Renal pelvis (tissue), 4 donors: ENCODE data around the gene ARHGAP24. TPM values are rescaled to one million over a fixed set of nuclear protein-coding genes. Genes with fewer than 3 reads are reported as not detected.

Experiments
- DNase-seq: peaks from one replicate; pipeline ENCODE4 v3.0.0-alpha.2; 2013
- polyA plus RNA-seq, 3 donors: library from polyadenylated mRNA; unstranded; fragments of 120-200 nt; gene quantifications; one replicate each; pipeline ENCODE4 v1.2.1, GENCODE V29; 2013; ENCODE audit not compliant: insufficient read length in 3 of 3

The ARHGAP24 gene
- polyA plus RNA-seq, 3 donors, result 105 to 139 (median 106) TPM

DNA sequence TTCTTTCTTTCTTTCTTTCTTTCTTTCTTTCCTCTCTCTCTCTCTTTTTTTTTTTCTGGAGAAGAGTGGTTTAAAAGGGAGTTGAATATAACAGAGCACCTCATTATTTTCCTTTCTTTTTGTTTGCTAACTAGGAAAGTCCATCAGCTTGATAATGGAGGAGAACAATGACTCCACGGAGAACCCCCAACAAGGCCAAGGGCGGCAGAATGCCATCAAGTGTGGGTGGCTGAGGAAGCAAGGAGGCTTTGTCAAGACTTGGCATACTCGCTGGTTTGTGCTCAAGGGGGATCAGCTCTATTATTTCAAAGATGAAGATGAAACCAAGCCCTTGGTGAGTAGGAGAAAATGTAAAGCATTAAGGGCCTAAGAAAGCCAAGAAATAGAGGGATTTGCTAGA lies 95.4 kb downstream of the ARHGAP24 start:
- DNase-seq, result no peak

DNA sequence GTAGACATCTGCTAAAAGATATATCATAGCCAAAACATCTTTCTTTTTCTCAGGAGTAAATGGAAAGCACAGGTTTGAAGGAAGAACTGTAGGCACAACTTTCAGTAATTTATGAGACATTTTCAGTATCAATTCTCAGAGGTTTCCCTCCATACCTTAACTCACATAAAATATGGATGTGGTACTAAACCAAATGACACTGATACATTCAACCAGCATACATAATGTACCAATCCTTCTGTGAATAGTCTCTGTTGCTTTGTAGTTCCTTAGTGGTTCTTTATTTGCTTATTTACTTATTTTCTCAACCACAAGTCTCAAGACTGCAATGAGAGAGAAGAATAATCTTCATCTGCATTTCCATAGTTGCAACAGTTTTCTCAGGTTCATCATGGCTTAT lies 96.1 kb downstream of the ARHGAP24 start:
- DNase-seq, result no peak

DNA sequence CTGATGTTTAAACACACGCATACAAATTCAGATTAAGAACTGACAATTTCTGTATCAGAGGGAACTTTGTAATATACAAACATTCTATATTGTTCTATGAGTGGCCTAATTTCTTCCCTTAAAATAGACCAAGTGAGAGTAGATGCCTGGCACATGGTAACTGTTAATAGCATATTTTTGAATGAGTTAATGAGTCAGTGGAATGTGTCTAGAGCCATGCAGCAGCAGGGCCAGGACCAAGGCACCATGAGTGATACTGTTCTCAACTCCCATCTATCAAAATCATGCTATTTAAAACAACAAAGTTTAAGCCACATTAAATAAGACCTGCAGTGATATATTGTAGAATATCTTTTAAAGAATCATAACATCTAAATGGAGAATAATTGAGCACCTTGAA lies 98.3 kb downstream of the ARHGAP24 start:
- DNase-seq, result no peak

DNA sequence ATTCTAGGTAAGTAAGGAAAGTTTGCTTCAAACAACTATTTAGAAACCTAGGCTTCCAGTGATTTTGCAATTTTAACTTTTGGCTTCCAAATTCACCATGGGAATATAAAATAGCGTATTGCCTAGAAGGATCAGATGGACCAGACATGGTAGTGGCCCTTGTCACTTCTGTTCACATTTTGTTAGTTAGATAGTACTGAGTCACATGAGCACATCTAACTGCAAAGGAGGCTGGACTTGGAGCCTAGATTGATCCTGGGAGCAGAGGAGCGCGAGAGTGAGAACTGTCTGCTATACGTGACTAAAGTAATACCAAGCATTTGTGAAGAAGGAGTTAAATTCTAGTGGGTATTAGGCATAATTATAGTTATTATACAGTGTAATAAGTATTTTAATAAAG lies 102.4 kb downstream of the ARHGAP24 start:
- no peak for DNase-seq

DNA sequence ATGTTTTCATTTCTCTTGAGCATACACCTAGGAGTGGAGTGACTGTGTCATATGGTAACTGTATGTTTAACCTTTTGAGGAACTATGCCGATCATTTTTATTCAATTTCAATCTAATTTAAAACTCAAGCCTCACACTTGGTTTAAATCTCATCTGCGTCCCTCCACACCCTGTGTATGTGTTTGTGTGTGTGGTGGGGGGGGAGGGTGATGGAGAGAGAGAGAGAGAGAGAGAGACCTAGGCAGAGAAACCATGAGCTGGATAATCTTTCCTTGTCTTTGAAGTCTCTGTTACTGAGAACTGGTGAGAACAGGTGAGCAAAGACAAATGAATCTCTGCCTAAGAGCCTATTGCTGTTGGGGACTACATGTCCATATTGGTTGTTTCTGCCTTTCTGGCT lies 105.0 kb downstream of the ARHGAP24 start:
- DNase-seq, result no peak

DNA sequence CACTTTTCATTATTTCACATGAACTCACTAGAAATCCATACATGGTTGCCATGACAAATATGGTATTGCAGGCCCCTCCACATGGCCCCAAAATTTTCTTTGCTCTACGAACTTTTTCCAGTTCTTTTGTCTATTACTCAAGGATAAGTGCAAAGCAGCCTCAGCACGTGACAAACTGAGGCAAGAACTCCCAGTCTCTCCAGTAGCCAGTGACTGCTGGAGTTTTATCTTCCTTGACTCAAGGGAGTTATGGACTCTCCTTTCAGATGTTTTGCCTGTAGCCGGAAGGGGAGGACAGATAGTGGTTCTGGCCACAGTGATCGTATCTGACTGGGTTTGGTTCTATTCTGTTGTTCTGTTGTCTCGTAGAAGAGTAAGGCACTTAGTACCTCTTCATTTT lies 105.5 kb downstream of the ARHGAP24 start:
- no peak for DNase-seq

DNA sequence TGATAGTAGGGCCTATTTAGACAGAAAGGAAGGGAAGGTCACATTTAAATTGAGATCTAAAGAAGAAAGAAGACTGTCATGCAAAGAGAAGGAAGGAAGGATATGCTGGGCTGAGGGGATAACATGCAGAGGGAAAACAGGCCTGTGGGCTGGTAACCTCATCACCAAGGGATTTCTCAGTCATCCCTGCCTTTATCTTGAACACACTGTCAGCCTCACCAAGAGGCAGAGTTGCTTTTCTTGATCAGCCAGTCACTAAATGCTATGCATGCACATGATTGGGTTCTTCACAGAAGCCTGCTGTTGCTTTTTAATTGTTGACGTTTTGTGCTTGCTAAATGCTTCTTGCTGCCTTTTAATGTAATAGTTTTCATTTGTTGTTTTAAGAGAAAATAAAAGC lies 113.0 kb downstream of the ARHGAP24 start:
- DNase-seq, result no peak

DNA sequence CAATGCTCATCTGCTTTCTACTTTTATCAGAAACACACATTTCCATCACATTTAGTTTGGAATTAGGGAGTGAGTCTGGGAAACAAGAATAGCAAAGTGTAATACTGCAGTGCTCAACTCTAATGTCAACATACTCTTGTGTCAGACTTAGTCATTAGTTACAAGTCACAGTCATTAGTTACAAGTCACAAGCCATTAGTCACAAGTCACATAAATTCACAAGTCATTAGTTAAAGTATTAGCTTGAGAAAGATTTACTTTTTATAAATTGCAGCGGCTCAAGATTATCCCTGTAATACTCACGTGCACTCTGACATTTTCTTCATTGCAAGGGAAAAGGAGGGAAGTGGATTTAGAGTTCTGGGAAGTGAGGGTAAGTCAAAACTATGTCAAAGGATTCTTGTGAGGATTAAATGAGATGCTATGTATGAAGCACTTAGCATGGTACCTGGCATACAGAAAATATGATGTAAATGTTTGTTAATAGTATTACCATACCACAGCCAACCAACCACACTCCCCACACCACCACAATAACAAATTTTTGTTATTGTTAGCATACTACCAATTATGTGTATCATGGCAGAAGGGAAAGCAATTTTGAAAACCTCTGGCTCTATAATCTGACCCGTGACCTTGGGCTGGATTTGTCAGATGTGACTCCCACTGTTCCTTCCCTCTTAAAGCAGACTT lies 116.6 kb downstream of the ARHGAP24 start:
- peak; percentile 37 for DNase-seq

DNA sequence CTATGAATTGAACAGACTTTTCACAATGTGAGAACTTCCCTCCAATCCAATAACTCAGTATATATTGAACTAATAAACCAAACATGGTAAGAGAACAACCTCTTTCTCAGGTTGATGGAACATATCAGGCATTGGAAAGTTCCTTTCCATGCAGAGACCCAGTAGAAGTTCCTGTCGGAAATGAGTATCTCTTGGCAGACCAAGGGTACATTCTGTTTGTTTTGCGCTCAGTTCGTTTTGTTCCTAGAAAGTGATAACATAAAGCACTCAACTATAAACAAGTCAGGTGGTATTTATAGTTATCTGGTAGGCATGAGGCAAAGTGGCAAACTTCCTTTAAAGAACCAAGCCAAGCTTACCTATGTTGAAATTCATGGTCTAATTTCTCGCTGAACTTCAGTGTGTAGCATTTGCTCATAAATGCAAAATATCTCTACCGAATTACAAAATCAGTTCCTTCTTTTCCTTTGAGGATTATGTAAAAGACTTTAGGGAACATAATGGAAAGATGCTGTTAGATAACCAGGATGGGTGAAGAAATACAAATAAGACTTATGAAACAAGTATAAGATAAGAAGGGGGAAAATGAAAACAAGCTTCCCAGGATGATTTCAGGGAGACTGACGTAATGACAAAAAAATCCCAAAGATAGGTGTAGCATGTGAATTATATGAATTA lies 120.3 kb downstream of the ARHGAP24 start:
- no peak for DNase-seq

DNA sequence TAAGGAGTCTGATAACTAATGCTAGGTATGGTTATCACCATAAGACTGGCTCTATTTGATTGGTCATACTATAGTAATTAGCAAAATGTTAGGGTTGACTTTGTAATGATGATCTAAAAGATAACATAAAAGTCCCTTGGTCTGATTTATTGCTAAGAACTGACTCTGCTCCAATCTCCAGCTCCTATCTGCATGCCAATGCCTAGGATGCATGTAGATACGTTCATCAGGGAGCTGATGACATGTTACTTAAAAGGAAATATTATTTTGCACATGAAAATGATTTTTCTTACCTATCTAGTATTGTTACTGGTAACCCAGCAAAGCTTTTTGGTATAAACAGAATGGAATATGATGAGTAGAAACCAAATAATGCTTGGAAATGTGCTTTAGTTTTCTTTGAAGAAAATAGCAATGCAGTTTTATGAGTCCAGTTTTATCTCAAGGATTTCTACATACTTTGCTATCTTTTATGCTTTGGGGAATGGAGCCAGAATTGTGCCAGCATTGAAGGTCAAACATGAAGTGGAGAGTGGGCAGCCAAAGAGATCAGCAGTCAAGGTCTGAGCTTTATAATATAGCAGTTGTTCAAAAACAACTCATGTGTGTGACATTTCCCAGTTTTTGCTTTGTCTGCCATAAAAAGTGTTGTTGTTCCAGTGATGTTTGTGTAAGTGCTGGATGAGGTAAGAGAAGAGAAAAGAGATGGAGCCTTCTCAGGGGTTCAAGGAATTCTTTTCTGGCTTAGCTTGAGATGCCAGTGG lies 121.0 kb downstream of the ARHGAP24 start:
- no peak for DNase-seq

DNA sequence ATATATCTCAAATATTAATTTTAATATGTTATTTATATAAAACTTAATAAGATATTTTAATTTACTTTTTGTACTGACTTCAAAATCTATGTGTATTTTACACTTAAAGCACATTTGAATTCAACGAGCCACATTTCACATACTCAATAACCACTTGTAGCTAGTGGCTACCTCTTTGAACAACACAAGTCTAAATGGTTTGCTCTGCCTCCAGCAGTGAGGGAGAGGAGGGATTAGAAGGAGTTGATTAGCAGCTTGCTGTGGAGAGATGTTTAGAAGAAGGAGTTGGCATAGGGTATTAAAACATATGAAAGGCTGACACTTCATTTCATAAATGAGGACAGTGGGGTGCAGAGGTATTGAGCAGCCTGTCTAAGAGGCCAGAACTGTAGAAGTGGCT lies 124.0 kb downstream of the ARHGAP24 start:
- DNase-seq, result no peak

DNA sequence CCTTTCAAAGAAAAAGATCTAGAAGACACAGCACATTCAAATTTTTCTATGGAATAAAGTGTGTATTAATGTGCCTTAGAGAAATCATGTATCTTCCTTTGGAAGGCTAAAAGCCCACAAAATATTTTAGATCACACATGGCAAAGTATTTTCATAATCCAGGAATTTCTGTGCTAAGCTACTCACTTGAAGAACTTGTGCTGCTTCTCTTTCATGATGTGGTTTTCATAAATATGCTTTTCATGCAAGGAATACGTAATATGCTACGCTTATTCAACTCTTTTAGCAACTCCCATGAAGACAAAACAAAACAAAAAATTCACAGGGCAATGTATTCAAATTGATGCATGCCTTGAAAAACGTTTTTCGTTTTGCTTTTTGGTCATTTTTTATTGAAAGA lies 125.6 kb downstream of the ARHGAP24 start:
- no peak for DNase-seq

DNA sequence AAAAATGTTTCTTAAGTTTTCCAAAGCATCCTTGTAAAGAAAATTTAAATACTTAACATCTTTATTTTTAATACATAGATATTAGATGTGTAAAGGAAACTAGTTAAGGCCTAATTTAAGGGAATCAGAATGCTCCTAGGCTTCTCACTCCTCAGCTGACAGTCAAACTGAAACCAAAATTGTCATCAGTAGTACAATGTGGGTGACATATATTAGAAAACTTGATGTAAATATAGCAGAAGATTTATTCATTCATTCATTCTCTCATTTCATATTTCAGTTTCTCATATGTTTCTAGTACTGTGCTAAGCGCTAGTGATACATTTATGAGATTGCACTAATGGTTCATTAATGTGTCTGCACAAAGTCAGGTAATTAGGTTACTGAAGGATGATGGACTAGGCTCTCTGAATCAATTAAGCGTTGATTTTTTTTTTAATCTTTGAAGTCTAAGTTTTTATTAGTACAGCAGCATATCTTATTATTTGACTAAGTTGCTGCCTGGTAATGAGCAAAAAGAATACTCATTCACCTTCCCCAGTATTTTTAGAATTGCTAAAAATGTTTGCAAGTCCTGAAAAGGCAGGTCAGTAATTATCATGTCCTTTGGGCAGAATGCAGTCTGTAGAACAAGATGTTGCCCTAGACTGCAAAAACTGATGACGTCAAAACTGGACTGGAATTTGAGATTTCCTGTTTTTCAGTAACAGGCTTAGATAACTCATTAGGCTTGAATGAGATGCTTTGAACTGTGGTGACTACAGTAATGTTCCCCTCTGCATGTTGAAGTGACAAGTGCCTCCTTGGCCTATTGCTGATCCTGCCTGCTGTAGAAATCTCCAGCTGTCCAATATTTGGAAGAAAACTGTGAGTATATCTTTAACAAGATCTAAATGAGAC lies 128.7 kb downstream of the ARHGAP24 start:
- no peak for DNase-seq

DNA sequence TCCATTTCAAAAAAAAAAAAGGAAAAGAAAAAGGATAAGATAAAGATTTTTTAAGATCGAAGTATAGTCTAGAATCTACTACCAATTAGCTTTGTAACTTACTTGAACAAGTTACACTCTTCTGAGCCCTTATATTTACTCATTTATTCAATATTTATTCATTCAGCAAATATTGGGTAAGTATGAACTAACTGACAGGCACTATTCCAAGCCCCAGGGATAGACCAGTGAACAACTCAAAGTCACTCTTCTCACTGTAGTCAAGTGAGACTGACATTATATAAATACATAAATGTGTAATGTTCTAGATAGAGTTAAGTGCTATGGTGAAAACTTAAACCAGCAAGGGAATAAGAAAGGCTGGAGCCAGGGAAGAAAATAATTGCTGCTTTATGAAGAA lies 131.6 kb downstream of the ARHGAP24 start:
- no peak for DNase-seq

DNA sequence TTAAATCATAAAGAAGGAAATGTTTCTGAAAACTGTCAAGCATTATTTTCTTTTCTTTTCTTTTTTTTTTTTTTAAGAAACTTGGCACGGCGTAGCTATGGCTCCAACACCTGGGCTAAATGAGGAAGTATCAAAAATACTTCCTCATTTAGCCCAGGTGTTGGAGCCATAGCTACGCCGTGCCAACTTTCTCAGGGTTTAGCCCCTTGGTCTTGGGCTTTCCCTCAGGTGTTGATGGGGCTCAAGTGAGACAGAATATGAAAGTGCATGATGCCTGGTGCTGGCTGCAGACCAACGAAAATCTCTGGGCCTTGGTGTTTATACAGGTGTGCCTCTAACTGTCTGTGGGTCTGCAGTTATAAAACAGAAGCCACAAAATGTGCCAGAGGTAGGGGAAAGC lies 132.7 kb downstream of the ARHGAP24 start:
- DNase-seq, result no peak

DNA sequence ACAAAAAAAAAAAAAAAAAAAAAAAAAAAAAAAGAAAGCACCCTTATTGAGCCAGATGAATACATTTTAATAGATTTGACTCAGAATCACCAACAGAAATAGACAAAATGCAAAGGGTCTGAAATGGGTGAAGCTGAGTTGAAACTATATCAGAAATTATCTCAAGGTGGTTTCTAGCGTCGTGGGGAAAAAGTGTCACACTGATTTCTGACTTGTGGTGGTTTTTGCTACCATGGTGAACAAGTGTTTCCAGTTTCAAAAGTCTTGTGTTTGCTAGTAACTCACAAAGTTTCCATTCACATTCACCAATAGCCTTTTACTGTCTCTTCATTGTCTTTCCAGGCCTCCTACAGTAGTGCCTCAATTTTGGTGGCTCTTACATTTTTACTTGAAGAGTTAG lies 135.5 kb downstream of the ARHGAP24 start:
- no peak for DNase-seq

DNA sequence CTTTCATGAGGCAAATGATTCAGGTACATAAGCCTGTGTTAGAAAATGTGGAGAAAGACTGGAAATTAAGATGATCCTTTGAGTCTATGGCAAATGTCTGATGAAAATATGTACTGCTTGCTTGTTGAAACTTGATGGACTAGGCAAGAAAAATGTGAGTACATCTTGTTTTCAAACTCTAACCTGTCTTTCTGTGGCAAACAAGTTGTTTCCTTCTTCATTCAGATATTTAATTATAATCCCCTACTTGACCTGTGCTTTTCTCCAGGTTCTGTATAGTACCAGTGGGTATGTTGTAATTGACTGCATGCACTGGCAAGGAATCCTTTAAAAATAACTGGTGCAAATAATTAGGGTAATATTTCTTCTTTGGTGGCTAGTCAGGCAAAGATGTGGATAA lies 136.7 kb downstream of the ARHGAP24 start:
- DNase-seq, result no peak

DNA sequence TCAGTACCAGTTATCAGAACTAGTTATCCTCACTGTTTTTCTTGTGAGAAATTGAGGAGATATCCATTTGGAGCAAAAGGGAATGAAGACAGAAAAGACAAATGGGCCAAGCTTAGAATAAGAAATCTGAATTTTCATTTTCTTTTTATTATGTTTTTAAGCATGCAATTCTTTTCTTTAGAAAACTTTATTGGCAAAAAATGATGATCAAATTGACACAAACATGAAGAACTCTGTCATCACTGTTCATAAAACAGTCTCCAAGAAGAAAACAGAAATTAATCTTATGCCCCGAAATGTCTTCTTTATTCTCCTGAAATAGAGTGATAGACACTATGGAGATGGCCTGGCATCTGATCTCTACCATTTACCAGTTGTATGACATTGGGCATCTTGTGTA lies 139.0 kb downstream of the ARHGAP24 start:
- no peak for DNase-seq

DNA sequence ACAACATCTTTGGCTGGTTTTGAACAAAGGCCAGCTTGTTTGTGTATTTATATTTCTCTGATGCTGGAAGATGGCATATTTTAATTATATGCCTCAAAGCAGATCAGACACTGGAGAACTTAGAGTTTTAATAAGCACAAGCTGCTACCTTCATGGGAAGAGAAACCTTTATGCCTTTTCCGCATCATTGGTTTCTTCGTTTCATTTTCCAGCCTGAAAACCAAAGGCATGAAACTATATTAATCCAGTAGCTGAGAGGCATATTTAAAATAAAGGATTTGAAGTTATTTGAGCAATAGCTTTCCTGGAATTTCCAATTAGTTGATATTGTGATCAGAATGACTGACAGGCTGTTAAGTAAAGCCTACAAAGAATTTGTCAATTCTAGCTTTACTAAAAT lies 141.0 kb downstream of the ARHGAP24 start:
- DNase-seq, result no peak

DNA sequence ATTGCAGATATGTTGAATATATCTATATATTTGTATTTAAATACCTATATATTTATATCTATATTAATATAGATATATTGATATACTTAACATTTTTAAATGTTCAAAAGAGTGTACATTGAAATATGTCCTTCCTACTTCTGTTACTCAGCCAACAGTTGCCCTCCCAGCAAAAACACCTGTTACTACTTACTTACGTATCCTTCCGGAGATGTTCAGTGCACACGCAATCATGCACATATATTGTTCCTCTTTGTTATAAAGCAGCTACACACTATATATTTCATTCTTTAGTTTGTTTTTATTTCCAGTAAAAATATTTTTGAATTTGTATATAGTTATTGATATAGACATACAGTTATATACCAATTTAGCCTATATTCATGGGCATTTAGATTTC lies 142.3 kb downstream of the ARHGAP24 start:
- DNase-seq, result no peak

DNA sequence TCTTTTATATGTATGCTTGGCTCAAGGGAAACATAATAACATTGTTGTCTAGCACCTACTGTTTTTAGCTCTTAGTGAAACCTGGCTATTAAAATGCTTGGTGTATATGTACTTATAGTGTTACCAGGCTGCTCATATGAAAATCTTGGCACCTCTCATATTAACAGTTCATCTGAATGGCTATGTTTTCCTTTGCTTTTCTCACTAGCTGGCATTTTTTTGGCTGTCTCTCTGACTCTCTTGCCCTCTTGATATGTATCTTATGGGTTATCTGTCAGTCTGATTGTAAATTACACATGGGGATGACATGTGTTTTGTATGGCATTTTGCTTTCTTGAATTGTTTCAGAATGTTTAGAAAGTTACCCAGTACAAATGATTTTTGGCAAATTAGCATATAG lies 158.0 kb downstream of the ARHGAP24 start:
- DNase-seq, result no peak

DNA sequence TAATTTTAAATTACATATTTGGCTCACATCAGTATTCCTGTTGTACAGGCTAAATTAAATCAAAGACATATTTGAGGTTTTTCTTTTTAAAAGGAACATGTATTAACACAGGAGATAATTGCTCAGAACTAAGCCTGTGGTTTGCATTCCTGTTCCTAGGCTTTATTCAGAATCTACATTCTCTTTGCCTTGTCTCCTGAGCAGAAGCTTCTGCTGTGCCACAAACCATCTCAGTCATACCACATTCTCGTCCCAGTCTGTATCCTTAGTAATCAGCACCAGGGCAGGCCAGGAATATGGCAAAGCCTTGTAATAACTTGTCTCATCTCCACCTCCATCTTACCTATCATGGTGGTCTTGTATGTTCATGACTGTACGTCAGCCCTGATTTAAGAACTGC lies 162.8 kb downstream of the ARHGAP24 start:
- no peak for DNase-seq
